Measurements from ENCODE around the gene OSBPL6.

DNA sequence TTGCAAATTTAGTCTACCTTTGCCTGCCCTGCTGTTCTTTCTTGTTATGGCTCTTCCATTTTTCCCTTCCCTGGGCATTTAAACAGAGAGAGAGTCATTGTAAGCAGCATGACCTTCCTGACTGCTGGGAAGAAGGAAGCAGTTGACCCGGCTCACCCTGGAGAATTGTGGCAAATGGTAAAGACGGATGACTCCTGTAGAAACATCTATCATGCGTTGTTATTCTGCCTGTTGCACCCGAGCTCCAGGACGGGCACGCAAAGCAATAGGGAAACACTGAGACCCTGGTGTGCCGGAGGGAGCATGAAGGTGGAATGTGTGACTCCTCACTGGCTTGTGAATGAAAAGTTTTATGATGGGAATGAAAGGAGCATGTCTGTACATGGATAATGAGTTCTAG lies 113.3 kb downstream of the OSBPL6 start:
- TF ChIP-seq, protein P1, sequence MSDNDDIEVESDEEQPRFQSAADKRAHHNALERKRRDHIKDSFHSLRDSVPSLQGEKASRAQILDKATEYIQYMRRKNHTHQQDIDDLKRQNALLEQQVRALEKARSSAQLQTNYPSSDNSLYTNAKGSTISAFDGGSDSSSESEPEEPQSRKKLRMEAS (IDR thresholded peaks at IDR 0.05), result no peak
- TF ChIP-seq, protein P2, sequence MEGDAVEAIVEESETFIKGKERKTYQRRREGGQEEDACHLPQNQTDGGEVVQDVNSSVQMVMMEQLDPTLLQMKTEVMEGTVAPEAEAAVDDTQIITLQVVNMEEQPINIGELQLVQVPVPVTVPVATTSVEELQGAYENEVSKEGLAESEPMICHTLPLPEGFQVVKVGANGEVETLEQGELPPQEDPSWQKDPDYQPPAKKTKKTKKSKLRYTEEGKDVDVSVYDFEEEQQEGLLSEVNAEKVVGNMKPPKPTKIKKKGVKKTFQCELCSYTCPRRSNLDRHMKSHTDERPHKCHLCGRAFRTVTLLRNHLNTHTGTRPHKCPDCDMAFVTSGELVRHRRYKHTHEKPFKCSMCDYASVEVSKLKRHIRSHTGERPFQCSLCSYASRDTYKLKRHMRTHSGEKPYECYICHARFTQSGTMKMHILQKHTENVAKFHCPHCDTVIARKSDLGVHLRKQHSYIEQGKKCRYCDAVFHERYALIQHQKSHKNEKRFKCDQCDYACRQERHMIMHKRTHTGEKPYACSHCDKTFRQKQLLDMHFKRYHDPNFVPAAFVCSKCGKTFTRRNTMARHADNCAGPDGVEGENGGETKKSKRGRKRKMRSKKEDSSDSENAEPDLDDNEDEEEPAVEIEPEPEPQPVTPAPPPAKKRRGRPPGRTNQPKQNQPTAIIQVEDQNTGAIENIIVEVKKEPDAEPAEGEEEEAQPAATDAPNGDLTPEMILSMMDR (IDR thresholded peaks at IDR 0.05 in 2 of 3, conservative IDR thresholded peaks at IDR 0.05 in 1 of 3; ENCODE audit: borderline replicate concordance in 1 of 3, insufficient read depth in 1 of 3, low read depth in 2 of 3, low read length in 2 of 3), result no peak
- no peak for TF ChIP-seq POLR2AphosphoS5 (IDR thresholded peaks at IDR 0.05; ENCODE audit: low read depth, low read length)
- no peak for TF ChIP-seq YY1 (IDR thresholded peaks at IDR 0.05; ENCODE audit: extremely low read depth, insufficient replicate concordance, low read depth, low read length)
- no peak for TF ChIP-seq SIN3A (IDR thresholded peaks at IDR 0.05; ENCODE audit: low read depth)
- TF ChIP-seq EGR1 (IDR thresholded peaks at IDR 0.05; ENCODE audit: low read depth), result no peak
- no peak for TF ChIP-seq POLR2A (IDR thresholded peaks at IDR 0.05; ENCODE audit: borderline replicate concordance, extremely low read depth, insufficient read depth, insufficient read length)
- no peak for TF ChIP-seq EZH2 (IDR thresholded peaks at IDR 0.05)
- no peak for TF ChIP-seq RAD21 (IDR thresholded peaks at IDR 0.05; ENCODE audit: low read depth)
- TF ChIP-seq TCF7L2 (IDR thresholded peaks at IDR 0.05; ENCODE audit: borderline replicate concordance, extremely low read depth, insufficient read depth, insufficient read length), result no peak
- no peak for TF ChIP-seq ELF1 (IDR thresholded peaks at IDR 0.05; ENCODE audit: borderline replicate concordance, low read depth)
- TF ChIP-seq CEBPB (IDR thresholded peaks at IDR 0.05; ENCODE audit: low read depth), result no peak

Measured in HCT116 (cell line).